ENCODE results near the gene FGF12.

DNA sequence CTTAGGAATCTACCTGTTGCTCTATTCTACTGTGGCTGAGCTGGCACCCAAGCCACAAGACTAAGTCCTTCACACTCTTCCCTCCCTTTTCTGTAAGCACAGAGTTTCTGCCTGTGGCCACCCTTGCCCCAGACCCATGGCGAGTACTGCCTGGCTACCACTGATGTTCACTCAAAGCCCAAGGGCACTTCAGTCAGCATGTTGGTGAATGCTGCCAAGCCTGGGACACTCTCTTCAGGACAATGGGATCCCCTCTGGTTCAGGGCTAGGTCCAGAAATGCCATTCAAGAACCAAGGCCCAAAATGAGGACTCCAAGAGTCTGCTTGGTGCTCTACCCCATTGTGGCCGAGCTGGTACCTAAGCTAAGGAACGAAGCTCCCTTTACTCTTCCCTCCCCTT lies 184.2 kb downstream of the FGF12 start:
- TF ChIP-seq, protein P1, sequence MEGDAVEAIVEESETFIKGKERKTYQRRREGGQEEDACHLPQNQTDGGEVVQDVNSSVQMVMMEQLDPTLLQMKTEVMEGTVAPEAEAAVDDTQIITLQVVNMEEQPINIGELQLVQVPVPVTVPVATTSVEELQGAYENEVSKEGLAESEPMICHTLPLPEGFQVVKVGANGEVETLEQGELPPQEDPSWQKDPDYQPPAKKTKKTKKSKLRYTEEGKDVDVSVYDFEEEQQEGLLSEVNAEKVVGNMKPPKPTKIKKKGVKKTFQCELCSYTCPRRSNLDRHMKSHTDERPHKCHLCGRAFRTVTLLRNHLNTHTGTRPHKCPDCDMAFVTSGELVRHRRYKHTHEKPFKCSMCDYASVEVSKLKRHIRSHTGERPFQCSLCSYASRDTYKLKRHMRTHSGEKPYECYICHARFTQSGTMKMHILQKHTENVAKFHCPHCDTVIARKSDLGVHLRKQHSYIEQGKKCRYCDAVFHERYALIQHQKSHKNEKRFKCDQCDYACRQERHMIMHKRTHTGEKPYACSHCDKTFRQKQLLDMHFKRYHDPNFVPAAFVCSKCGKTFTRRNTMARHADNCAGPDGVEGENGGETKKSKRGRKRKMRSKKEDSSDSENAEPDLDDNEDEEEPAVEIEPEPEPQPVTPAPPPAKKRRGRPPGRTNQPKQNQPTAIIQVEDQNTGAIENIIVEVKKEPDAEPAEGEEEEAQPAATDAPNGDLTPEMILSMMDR (conservative IDR thresholded peaks at IDR 0.05; ENCODE audit: low read depth in 2 of 2): no peak
- TF ChIP-seq POLR2AphosphoS5 (IDR thresholded peaks at IDR 0.05; ENCODE audit: low read depth) (no peak), EZH2 (IDR thresholded peaks at IDR 0.05; ENCODE audit: low read depth, unreplicated experiment) (no peak), EZH2phosphoT487 (IDR thresholded peaks at IDR 0.05; ENCODE audit: unreplicated experiment) (no peak), JUNB (IDR thresholded peaks at IDR 0.05; ENCODE audit: unreplicated experiment) (no peak), CREB1 (CRISPR knock-in tag; IDR thresholded peaks at IDR 0.05; ENCODE audit: low read depth) (no peak), ZNF331 (CRISPR knock-in tag; IDR thresholded peaks at IDR 0.05; ENCODE audit: low read depth) (no peak), ZNF114 (CRISPR knock-in tag; IDR thresholded peaks at IDR 0.05) (no peak), STAT1 (IDR thresholded peaks at IDR 0.05; ENCODE audit: unreplicated experiment) (no peak)
- TF ChIP-seq, protein P2, sequence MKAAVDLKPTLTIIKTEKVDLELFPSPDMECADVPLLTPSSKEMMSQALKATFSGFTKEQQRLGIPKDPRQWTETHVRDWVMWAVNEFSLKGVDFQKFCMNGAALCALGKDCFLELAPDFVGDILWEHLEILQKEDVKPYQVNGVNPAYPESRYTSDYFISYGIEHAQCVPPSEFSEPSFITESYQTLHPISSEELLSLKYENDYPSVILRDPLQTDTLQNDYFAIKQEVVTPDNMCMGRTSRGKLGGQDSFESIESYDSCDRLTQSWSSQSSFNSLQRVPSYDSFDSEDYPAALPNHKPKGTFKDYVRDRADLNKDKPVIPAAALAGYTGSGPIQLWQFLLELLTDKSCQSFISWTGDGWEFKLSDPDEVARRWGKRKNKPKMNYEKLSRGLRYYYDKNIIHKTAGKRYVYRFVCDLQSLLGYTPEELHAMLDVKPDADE (IDR thresholded peaks at IDR 0.05): no peak
- TF ChIP-seq, protein P3, sequence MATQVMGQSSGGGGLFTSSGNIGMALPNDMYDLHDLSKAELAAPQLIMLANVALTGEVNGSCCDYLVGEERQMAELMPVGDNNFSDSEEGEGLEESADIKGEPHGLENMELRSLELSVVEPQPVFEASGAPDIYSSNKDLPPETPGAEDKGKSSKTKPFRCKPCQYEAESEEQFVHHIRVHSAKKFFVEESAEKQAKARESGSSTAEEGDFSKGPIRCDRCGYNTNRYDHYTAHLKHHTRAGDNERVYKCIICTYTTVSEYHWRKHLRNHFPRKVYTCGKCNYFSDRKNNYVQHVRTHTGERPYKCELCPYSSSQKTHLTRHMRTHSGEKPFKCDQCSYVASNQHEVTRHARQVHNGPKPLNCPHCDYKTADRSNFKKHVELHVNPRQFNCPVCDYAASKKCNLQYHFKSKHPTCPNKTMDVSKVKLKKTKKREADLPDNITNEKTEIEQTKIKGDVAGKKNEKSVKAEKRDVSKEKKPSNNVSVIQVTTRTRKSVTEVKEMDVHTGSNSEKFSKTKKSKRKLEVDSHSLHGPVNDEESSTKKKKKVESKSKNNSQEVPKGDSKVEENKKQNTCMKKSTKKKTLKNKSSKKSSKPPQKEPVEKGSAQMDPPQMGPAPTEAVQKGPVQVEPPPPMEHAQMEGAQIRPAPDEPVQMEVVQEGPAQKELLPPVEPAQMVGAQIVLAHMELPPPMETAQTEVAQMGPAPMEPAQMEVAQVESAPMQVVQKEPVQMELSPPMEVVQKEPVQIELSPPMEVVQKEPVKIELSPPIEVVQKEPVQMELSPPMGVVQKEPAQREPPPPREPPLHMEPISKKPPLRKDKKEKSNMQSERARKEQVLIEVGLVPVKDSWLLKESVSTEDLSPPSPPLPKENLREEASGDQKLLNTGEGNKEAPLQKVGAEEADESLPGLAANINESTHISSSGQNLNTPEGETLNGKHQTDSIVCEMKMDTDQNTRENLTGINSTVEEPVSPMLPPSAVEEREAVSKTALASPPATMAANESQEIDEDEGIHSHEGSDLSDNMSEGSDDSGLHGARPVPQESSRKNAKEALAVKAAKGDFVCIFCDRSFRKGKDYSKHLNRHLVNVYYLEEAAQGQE (IDR thresholded peaks at IDR 0.05; ENCODE audit: unreplicated experiment): no peak
- TF ChIP-seq, protein P4, sequence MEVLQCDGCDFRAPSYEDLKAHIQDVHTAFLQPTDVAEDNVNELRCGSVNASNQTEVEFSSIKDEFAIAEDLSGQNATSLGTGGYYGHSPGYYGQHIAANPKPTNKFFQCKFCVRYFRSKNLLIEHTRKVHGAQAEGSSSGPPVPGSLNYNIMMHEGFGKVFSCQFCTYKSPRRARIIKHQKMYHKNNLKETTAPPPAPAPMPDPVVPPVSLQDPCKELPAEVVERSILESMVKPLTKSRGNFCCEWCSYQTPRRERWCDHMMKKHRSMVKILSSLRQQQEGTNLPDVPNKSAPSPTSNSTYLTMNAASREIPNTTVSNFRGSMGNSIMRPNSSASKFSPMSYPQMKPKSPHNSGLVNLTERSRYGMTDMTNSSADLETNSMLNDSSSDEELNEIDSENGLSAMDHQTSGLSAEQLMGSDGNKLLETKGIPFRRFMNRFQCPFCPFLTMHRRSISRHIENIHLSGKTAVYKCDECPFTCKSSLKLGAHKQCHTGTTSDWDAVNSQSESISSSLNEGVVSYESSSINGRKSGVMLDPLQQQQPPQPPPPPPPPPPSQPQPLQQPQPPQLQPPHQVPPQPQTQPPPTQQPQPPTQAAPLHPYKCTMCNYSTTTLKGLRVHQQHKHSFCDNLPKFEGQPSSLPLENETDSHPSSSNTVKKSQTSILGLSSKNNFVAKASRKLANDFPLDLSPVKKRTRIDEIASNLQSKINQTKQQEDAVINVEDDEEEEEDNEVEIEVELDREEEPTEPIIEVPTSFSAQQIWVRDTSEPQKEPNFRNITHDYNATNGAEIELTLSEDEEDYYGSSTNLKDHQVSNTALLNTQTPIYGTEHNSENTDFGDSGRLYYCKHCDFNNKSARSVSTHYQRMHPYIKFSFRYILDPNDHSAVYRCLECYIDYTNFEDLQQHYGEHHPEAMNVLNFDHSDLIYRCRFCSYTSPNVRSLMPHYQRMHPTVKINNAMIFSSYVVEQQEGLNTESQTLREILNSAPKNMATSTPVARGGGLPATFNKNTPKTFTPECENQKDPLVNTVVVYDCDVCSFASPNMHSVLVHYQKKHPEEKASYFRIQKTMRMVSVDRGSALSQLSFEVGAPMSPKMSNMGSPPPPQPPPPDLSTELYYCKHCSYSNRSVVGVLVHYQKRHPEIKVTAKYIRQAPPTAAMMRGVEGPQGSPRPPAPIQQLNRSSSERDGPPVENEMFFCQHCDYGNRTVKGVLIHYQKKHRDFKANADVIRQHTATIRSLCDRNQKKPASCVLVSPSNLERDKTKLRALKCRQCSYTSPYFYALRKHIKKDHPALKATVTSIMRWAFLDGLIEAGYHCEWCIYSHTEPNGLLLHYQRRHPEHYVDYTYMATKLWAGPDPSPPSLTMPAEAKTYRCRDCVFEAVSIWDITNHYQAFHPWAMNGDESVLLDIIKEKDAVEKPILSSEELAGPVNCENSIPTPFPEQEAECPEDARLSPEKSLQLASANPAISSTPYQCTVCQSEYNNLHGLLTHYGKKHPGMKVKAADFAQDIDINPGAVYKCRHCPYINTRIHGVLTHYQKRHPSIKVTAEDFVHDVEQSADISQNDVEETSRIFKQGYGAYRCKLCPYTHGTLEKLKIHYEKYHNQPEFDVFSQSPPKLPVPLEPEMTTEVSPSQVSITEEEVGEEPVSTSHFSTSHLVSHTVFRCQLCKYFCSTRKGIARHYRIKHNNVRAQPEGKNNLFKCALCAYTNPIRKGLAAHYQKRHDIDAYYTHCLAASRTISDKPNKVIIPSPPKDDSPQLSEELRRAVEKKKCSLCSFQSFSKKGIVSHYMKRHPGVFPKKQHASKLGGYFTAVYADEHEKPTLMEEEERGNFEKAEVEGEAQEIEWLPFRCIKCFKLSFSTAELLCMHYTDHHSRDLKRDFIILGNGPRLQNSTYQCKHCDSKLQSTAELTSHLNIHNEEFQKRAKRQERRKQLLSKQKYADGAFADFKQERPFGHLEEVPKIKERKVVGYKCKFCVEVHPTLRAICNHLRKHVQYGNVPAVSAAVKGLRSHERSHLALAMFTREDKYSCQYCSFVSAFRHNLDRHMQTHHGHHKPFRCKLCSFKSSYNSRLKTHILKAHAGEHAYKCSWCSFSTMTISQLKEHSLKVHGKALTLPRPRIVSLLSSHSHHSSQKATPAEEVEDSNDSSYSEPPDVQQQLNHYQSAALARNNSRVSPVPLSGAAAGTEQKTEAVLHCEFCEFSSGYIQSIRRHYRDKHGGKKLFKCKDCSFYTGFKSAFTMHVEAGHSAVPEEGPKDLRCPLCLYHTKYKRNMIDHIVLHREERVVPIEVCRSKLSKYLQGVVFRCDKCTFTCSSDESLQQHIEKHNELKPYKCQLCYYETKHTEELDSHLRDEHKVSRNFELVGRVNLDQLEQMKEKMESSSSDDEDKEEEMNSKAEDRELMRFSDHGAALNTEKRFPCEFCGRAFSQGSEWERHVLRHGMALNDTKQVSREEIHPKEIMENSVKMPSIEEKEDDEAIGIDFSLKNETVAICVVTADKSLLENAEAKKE (CRISPR knock-in tag; IDR thresholded peaks at IDR 0.05): no peak
